HG02840 (cell line): Measurements from ENCODE around the gene MFF.

ENCODE experiments used
- ATAC-seq: cut with Tn5 transposase; IDR thresholded peaks from one replicate; pipeline ENCODE4 v1.9.1; 2021; ENCODE audit warnings: mild to moderate bottlenecking, moderate library complexity, moderate number of reproducible peaks; ENCODE audit not compliant: unreplicated experiment, low FRiP score

The MFF gene

DNA sequence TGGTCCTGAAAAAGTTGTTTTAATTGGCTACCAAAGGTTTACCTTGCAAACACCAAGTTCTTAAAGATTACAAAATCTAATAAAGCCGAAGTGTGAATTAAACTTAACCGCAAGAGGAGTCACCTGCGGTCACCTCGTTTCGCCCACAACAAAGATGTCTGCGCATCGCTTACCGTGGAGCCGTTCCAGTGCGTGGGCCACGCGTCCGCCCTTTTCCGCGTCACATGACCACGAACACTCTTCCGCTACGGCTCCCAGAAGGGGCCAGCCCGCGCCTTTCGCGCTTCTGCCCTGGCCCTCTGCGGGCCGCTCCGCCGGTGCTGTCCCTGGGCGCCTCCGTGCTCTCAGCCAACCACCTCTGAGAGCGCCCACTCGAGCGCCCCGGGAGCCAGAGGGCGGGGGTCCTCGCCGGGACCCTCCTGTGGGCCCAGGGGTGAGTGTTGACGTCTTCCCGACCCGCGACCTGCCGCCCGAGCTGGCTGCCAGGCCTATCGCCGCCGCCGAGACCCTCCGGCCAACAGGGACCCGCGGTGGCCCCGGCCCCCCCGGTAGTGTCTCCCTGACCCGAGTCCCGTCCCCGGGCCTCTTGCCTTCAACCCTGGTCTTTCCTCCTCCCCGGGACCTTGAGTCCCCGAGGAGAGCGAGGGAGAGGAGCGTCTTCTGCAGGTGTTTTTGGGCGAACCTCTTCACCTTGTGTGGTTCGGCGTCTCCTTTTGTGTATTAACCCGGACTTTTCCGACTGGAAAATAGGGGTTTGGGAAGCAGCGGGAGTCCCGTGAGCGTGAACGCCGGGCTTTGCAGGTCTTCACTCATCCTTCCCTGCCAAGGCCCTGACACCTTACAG lies at the start of gene MFF:
TSS of gene MFF (plus strand) at position 257 of the 844 bp plus-strand sequence. CDS start 5,415 bp downstream, outside the sequence.
- ATAC-seq, result peak; percentile 98

DNA sequence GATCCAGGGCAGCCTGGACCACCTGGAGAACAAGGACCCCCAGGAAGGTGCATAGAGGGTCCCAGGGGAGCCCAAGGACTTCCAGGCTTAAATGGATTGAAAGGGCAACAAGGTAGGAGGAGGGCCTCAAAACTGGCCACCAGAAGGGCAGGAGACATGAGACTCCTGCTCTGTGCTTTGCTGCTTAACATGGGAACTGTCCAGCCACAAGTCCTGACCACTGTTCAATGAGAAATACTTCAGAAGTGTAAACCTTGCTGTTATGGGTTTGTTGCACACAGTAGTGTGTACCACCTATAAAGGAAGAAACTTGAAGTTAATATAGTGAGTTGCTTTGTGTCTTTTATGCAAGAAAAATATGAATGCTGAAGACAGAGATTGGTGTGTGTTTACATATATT lies 44.2 kb upstream of the MFF start:
- no peak for ATAC-seq

DNA sequence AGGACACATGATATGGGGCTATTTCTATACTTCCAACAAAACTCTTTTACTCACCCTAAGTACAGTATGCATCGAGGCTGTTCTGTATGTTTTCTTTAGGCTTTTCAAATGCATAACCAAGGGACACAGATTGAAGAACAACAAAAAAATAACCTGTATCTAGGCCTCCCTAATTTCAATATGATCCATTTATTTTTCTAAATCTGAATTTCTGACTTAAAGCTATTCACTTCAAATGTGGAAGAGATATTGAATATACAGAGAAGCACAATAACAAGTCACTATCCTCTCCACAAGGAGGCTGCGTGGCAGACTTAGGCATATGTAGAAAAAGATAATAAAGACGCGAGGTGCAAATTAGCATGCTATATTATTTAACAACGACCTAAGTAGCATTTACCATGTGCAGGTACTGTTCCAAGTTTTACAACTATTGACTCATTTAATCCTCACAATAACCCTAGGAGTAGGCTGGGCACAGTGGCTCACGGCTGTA lies 39.3 kb upstream of the MFF start:
- ATAC-seq, result no peak

DNA sequence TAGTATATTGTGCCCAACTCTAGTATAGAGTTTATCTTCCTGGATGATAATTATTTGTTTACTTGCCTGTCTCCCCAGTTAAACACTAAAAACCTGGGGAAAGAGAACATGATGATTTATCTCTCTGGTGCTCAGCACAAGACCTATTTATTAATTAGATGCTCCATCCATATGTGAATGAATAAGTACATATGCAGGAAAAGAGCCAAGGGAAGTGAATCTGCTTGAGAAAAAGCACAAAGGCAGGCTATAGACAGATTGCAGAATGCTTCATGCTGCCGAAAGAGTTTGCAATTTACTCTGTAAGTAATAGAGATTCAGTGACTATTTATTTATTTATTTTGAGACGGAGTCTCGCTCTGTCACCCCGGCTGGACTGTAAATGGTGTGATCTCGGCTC lies 37.3 kb upstream of the MFF start:
- ATAC-seq, result no peak

GRCh38 chr2:227292314-227292713 lies 32.7 kb upstream of the MFF start:
- no peak for ATAC-seq

DNA sequence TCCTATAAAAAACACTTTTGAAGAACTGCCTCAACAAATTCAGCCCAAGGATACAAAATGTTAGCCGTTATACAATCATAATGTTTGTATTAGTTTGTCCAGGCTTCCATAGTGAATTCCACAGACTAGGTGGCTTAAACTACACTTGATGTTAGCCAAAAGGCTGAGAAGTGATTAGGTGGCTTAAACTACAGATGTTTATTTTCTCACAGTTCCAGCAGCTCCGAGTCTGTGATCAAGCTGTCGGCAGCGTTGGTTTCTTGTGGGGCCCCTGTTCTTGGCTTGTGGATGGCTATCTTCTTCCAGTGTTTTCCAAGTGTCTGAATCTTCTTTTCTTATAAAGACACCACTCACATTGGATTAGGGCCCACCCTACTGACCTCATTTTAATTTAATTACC lies 31.5 kb upstream of the MFF start:
- no peak for ATAC-seq

DNA sequence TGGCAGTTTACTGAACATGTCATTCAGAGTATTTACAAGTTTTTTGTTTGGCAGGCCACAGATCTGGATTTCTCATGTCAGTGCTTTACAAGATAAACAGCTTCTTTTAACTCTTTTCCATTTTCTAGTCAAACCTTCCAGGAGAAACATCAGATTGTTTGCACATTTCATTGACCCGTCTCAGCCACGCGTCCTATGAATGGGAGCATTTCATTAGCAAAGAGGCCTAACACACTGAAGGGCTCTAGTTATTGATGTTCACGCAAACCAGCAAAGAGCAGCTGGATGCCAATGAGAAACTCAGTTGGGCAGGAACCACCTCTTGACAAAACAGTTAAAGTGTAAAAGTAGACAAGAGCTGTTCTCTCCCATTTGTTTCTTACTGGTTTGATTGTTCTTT lies 29.2 kb upstream of the MFF start:
- no peak for ATAC-seq

DNA sequence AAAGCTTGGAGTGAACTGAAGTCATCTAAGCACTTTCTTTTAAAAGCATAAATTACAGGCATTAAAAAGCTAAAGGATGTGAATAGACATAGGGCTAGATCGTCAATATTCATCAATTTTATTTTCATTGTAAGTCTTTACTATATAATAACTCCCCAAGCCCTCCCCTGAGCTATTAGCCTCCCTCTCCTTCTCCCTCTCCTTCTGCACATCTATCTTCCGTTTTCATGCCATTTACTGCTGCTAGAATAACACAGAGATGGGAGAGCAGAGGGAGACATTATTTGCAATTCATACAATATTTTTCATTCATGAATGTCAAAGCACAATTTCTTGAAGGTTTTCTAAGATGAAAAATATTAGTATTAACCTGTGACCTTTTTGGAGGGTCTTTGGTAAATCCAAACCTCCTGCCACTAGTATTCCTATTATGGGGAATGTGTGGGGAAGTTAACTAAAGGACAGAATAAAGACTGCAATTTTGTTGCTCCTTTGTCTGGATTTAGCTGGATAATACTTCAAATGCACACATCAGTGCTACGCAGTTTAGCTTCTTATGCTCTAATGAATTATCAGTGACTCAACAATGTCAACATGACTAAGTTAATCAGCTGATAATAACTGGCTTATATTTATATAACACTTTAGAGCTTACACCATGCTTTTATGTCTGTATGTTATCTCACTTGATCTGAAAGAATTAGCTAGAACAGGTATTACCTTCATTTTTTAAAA lies 28.2 kb upstream of the MFF start:
- ATAC-seq, result no peak

GRCh38 chr2:227301523-227301922 lies 23.5 kb upstream of the MFF start:
- ATAC-seq, result no peak

- no peak for ATAC-seq
These were observed 16.3 kb upstream of the MFF start for GRCh38 chr2:227308784-227309183.

DNA sequence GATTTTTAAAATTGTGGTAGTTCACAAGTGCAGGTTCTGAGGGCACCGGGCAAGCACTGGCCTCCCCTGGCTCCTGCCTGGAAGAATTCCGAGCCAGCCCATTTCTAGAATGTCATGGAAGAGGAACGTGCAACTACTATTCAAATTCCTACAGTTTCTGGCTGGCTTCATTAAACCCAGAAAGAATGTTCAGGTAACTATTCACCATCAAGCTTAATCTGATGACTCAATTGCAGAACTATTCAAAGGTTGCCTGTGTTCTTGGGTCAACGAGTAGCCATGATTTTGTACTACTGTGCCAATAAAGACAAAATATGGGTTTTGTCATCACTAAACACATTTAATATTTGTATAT lies 14.3 kb upstream of the MFF start:
- no peak for ATAC-seq

DNA sequence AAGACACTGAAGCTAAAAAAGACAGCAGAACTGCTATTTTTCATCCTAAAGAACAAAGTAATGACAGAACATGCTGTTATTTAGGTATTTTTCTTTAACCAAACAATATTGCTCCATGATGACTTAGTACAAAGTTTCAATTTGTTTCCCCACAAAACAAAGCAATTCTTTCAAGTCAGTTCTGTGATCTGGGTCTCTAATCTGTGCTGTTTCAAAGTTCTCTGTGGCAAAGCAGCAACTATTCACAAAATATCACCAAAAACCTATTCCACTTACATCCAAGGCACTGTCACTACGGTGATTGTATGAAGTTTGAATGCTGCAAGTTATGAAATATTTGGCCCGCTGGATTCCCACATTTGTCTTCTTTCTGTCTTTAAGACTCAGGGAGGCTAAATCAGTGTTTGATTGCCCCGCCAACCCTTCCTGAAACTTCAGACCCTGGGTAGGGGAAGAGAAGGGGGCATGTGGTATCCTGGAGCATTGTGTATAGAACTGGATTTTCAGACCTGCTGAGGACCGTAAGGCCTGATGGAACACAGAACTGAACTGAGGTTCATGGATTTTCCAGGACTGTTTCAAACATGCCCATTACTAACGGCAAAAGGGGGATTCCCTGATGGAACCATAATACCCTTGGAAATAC lies 13.1 kb upstream of the MFF start:
- ATAC-seq, result no peak

- no peak for ATAC-seq
These were observed 12.5 kb upstream of the MFF start for GRCh38 chr2:227312579-227312978.

GRCh38 chr2:227313310-227313709 lies 11.7 kb upstream of the MFF start:
- ATAC-seq, result no peak

GRCh38 chr2:227317834-227318233 lies 7.2 kb upstream of the MFF start:
- ATAC-seq, result no peak

GRCh38 chr2:227320305-227321094 lies 4.6 kb upstream of the MFF start:
- ATAC-seq, result no peak

GRCh38 chr2:227322530-227323205 lies 2.4 kb upstream of the MFF start:
- no peak for ATAC-seq

DNA sequence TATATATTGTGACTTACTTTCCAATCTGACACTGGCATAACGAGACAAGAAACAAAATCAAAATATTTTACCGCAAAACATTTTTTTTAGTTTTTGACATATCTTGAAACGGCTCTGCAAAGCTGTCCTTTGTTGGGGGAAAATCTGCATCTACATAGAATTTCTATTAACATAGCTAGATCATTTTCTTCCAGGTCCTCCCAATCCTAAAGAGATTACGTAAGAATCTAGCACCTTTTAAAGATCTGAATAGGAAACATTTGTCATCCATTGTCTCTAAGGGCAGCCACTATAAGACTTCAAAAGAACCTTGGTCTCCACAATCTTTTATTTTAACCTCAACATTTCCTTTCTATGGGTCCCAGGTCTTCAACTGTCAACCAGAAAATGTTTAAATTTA lies 1.2 kb upstream of the MFF start:
- ATAC-seq, result no peak

DNA sequence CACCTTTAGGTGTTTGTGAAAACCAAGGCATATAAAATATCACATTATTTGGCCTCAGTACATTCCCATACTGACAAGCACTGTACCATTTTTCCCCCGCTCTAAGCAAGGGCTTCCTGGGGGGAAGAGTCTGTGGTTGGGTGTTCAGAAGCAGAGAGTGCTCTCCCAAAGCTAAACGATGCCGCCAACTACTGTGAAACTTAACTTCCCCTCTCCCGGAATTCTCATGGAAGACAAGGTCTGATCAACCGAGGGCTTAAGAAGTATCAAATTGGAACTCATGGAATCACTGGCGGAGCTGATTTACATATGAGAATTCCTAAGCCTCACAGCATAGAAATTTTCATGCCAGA lies 433 bp upstream of the MFF start:
- ATAC-seq, result no peak

GRCh38 chr2:227325839-227326195 lies 766 bp downstream of the MFF start:
- no peak for ATAC-seq
